GM12801 (cell line): ENCODE measurements around the gene GPLD1.

ENCODE experiments used
- CTCF ChIP-seq: IDR thresholded peaks from one replicate; pipeline ENCODE4 v1.5.1; 2011; ENCODE audit warnings: control low read depth; ENCODE audit not compliant: insufficient read length; ENCODE audit errors: extremely low read depth

Gene GPLD1

GRCh38 chr6:24506814-24507520 lies 17.6 kb upstream of the GPLD1 start:
- TF ChIP-seq CTCF: no peak

- no peak for TF ChIP-seq CTCF
These were observed 15.5 kb upstream of the GPLD1 start for GRCh38 chr6:24504649-24505586.

- no peak for TF ChIP-seq CTCF
These were observed 14.9 kb upstream of the GPLD1 start for GRCh38 chr6:24504287-24504648.

GRCh38 chr6:24501914-24502313 lies 12.5 kb upstream of the GPLD1 start:
- no peak for TF ChIP-seq CTCF

GRCh38 chr6:24501374-24501773 lies 12.0 kb upstream of the GPLD1 start:
- no peak for TF ChIP-seq CTCF

- TF ChIP-seq CTCF: no peak
These were observed 11.3 kb upstream of the GPLD1 start for GRCh38 chr6:24500683-24501082.

GRCh38 chr6:24497254-24497970 lies 8.0 kb upstream of the GPLD1 start:
- TF ChIP-seq CTCF: no peak
